ENCODE measurements around the gene KHK. TPM values are rescaled to one million over a fixed set of nuclear protein-coding genes. Genes with fewer than 3 reads are reported as not detected.

Gene KHK
- total RNA-seq (2022; extraction: Qiagen RNA extraction): 7.2 to 11.4 TPM (median 9.8 TPM) in 5 replicates

DNA sequence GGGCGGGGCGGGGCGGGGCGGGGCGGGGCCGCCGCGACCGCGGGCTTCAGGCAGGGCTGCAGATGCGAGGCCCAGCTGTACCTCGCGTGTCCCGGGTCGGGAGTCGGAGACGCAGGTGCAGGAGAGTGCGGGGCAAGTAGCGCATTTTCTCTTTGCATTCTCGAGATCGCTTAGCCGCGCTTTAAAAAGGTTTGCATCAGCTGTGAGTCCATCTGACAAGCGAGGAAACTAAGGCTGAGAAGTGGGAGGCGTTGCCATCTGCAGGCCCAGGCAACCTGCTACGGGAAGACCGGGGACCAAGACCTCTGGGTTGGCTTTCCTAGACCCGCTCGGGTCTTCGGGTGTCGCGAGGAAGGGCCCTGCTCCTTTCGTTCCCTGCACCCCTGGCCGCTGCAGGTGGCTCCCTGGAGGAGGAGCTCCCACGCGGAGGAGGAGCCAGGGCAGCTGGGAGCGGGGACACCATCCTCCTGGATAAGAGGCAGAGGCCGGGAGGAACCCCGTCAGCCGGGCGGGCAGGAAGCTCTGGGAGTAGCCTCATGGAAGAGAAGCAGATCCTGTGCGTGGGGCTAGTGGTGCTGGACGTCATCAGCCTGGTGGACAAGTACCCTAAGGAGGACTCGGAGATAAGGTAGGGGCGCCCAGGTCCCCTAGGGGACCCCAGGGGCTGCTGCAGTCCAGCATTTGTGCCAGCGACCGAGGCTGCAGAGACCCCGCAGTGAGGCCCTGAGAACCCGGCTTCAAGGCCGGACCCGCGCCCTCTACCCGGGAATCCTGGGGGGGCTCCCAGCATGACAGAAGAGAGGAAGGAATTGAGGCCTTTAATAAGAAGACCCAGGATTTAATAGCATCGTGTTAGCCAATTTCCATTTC, at the start of gene KHK:
KHK (plus strand) TSS at position 49 of the 870 bp plus-strand sequence; CDS start at position 537, 488 bp downstream.

GRCh38 chr2:27050996-27051901, 35.3 kb upstream of the KHK start, which contains the start of gene AGBL5:
TSS of gene AGBL5 (plus strand) at chr2:27051668. CDS start at chr2:27052959, 1,291 bp downstream.

GRCh38 chr2:27071277-27071989, 15.1 kb upstream of the KHK start, which contains the start of gene OST4:
TSS of gene OST4 (minus strand) at chr2:27071654.

DNA sequence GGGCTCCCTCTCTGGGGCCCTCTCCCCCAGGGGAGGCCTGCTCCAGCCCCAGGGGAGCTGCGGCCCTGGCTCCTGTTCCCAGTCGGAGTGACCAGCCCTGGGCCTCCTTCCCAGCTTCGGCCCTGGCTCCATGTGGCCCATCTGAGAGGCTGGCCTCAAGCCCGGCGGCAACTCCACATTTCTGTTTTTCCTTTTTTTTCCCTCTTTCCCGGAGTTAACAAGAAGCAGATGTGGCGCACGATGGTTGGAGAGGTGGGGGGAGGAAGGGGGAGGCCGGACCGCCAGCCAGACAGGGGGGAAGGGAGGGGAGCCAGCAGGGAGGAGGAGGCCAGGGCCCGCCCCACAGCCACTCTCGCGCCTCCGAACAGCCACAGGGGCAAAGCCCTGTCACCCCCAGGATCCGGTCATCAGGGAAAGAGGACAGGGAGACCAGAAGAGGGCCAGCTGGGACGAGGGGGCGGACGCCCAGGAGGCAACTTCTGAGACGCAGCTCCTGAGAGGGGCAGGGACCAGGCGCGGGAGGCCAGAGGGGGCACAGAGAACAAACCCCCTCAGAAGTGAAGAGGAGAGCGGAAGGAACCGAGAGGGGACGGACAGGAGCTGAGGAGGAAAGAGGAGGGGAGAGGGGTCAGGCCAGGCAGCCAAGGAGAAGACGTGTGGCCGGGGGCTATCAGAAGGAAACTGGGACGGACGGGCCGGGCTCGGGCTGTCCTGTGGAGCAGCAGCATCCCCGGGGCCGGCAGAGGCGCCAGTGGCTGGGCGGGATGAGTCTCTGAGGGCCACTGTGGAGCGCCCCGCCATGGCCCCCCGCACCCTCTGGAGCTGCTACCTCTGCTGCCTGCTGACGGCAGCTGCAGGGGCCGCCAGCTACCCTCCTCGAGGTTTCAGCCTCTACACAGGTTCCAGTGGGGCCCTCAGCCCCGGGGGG, 8.0 kb upstream of the KHK start, which contains the start of gene EMILIN1:
EMILIN1 (plus strand) TSS at position 349 of the 928 bp plus-strand sequence; CDS start at position 800, 451 bp downstream.

DNA sequence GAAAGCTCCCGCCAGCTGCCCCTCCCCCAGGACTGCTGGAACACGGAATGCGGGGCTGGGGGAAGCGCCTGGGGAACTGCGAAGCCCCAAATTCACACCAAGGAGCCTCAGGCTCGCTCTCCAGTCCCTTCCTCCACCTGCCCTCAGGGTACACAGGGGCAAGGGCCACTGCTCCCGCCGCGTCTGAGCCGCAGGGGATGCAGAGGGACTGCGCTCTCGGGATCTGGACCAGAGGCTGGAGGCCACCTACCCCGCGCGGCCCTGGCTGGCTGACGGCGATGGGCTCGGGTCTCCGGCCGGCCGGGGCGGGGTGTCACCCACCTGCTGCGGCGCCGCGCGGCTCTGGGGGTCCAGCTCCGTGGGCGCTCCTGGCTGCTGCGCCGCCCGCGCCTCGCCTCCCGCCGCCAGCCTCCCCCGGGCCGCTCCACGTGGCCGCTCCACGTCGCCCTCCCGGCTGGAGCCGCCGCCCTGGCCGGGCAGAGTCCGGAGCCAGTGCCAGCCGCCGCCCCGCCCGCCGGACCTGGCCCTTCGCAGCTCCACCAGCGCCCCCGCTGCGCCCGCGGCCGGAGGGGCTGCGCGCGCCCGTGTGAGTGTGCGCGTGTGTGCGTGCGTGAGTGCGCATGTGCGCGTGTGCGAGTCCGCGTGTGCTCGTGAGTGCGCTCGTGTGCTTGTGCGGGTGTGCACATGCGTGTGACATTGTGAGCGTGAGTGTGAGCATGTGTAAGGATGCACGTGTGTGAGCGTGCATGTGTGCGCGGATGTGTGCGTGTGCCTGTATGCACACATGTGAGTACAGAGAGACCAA, 32.2 kb downstream of the KHK start, which contains the start of gene CGREF1:
CGREF1 (minus strand) TSS at position 604 of the 805 bp plus-strand sequence. CDS start 14,762 bp downstream, outside the sequence.

DNA sequence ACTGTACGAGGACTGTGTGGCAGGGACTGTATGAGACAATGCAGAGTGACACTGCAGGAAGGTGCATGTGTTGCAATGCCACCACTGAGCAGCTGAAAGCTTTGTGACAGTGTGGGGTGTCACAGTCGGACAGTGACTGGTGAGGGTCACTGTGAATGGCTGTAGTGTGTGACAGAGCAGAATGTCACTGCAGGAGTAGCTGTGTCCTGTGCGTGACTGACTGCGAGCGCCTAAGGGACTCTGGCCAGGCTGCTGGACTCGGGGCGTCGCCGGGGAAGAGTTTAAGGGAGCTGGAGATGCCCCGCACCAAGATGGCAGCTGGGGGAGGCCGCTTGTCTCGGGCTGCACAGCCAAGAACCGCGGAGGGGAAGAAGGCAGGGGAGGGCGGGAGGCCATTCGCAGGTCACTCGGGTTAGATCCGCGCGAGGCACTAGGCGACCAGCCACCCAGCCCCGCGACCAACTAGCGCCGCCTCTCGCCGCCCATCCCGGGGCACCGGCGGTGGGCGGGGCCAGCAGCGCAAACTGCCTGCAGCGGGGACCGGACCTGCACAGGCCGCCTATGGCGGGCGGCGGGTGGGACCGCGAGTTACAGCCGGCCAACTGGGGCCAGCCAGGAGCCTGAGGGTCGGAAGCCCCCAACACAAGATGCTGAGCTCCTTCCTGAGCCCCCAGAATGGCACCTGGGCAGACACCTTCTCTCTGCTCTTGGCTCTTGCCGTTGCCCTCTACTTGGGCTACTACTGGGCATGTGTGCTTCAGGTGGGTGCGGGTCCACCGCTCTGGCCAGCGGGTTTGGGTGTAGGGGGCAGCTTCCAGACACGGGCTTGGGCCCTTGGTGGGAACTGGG, 37.0 kb downstream of the KHK start, which contains the start of gene ABHD1:
ABHD1 (plus strand) TSS at position 514 of the 849 bp plus-strand sequence; CDS start at position 648, 134 bp downstream.

DNA sequence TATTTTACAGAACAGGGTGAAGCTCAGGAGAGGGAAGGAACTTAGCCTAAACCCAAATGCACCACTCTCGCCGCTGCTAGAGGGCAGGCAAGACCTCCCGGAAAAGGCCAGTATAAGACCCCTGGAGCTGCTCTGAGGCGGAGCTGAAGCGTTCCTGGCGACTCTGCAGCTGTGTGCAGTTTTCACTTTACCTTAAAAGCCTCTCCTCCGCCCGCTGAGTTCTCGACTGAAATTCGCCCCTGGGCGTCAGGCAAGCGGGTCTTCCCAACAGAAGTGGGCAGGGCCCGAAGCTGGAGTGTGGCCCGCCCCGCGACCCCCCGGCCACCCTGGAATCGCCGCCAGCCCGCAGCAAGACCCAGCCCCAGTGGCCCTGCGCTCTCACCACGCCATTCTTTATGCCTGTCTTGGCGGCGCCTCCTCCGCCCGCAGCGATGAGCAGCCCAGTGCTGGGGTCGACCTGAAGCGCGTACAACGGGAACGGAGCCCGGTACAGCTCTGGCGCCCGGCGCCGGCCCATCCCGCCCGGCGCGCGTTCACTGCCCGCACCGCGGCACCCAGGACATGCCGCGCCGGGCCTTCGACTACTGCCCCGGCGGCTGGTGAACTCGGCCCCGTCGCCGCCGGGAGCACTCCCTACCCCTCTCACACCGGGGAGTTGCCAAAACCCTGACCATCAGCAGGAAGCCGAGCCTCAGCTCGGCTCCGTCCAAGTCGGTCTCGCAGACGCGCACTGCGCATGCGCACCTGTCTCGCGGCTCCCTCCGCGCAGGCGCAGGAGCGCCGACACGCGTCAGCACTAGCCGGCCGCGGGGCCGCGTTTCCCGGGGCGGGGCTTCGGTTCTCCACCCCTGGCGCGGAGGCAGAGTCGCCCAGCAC, 47.6 kb downstream of the KHK start, which contains the start of gene PREB:
PREB (minus strand) TSS at position 732 of the 876 bp plus-strand sequence; CDS start at position 517, 215 bp downstream.

DNA sequence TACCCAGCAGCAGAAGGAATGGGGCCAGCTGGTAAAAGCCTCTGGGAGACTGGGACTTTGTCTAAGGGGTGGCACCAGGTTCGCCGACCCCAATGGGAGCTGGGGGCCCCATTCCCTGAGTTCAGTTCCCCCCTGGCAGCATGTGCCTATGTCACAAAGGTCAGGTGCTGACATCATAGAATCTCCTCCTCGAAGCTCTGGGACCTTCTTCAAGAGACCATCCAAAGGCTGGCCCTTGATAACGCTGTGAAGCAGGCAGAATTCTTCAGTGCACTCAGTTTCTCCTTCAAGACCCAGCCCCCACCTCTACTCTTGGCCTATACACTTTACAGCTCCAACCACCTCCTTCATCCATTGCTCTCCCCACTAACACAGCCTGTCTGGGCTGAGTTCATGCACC, 52.7 kb downstream of the KHK start, which contains the start of gene PRR30:
PRR30 (minus strand) TSS at position 101 of the 400 bp plus-strand sequence. CDS start 1,081 bp downstream, outside the sequence.

DNA sequence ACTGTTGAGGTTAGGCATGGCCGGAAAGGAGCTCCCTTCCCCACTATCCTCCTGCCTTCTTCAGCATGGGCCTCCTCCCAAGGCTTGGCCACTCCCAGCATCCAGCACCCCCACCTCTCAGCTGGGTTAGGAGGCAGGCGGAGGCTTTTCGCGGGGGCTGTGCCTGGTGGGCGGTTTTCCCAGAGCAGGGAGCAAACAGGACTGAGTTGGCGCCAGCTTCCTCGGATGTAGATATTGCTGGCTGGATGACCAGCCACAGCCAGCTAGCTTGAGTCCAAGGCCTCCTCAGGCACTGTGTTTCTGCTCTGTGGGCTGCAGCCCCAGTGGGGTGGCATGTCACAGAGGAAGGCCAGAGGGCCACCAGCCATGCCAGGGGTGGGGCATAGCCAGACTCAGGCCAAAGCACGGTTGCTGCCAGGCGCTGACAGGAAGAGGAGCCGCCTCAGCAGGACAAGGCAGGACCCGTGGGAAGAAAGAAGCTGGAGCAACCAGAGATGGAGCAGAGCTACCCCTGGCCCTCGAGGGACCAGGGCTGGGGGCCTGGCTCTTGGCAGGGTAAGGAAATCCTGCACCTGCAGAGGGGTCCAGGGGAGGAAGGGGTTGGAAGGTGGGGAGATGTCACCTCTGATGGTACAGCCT, 62.3 kb downstream of the KHK start, which contains the start of gene TCF23:
TCF23 (plus strand) TSS at position 204 of the 639 bp plus-strand sequence; CDS start at position 334, 130 bp downstream.

Other genes with a start within 250 kb of the KHK start
- gene DPYSL5, start 238.6 kb upstream of the KHK start, total RNA-seq (2022; extraction: Qiagen RNA extraction): 4.1 to 5.6 TPM (median 5.2 TPM) in 5 replicates
- 9.1 to 11.4 TPM (median 9.9 TPM) in 5 replicates for gene MAPRE3, start 116.1 kb upstream of the KHK start, total RNA-seq (2022; extraction: Qiagen RNA extraction)
- 57.8 to 71.3 TPM (median 65.2 TPM) in 5 replicates for gene TMEM214, start 53.8 kb upstream of the KHK start, total RNA-seq (2022; extraction: Qiagen RNA extraction)
- gene AGBL5, start 35.1 kb upstream of the KHK start, total RNA-seq (2022; extraction: Qiagen RNA extraction): 29.1 to 31.8 TPM (median 31.1 TPM) in 5 replicates
- 548 to 576 TPM (median 560 TPM) in 5 replicates for gene OST4, start 15.1 kb upstream of the KHK start, total RNA-seq (2022; extraction: Qiagen RNA extraction)
- 0.21 to 0.56 TPM (median 0.46 TPM) in 5 replicates for gene EMILIN1, start 8.2 kb upstream of the KHK start, total RNA-seq (2022; extraction: Qiagen RNA extraction)
- gene CGREF1, start 32.4 kb downstream of the KHK start, total RNA-seq (2022; extraction: Qiagen RNA extraction): 6.8 to 7.9 TPM (median 7.3 TPM) in 5 replicates
- gene ABHD1, start 37.0 kb downstream of the KHK start, total RNA-seq (2022; extraction: Qiagen RNA extraction): 1.3 to 1.6 TPM (median 1.3 TPM) in 5 replicates
- 44.7 to 60.6 TPM (median 57.0 TPM) in 5 replicates for gene PREB, start 47.9 kb downstream of the KHK start, total RNA-seq (2022; extraction: Qiagen RNA extraction)
- not detected in 5 replicates for gene PRR30, start 52.6 kb downstream of the KHK start, total RNA-seq (2022; extraction: Qiagen RNA extraction)
- gene TCF23, start 62.2 kb downstream of the KHK start, total RNA-seq (2022; extraction: Qiagen RNA extraction): not detected in 5 replicates
- 211 to 221 TPM (median 213 TPM) in 5 replicates for gene ATRAID, start 125.3 kb downstream of the KHK start, total RNA-seq (2022; extraction: Qiagen RNA extraction)
- 56.8 to 66.0 TPM (median 63.6 TPM) in 5 replicates for gene SLC5A6, start 125.5 kb downstream of the KHK start, total RNA-seq (2022; extraction: Qiagen RNA extraction)
- gene CAD, start 130.6 kb downstream of the KHK start, total RNA-seq (2022; extraction: Qiagen RNA extraction): 49.7 to 63.9 TPM (median 61.7 TPM) in 5 replicates
- 2.6 to 3.4 TPM (median 3.2 TPM) in 5 replicates for gene SLC30A3, start 176.3 kb downstream of the KHK start, total RNA-seq (2022; extraction: Qiagen RNA extraction)
- not detected in 5 replicates for gene DNAJC5G, start 188.7 kb downstream of the KHK start, total RNA-seq (2022; extraction: Qiagen RNA extraction)
- gene TRIM54, start 195.7 kb downstream of the KHK start, total RNA-seq (2022; extraction: Qiagen RNA extraction): 0.82 to 1.2 TPM (median 0.95 TPM) in 5 replicates
- 1.2 to 2.5 TPM (median 1.8 TPM) in 5 replicates for gene UCN, start 221.7 kb downstream of the KHK start, total RNA-seq (2022; extraction: Qiagen RNA extraction)
- 71.0 to 91.6 TPM (median 84.4 TPM) in 5 replicates for gene MPV17, start 236.3 kb downstream of the KHK start, total RNA-seq (2022; extraction: Qiagen RNA extraction)